WI38 (cell line): ENCODE results near the gene MIPEP.

Experiments used
- H3K4me3 ChIP-seq: 2 replicates; pipeline ENCODE4 v1.5.1; 2011; ENCODE audit warnings: low read depth, mild to moderate bottlenecking, control low read depth, low read length
- TF ChIP-seq, protein P1 (sequence below): IDR thresholded peaks from 2 replicates; pipeline ENCODE4 v1.5.1; 2012; ENCODE audit warnings: low read depth, mild to moderate bottlenecking, control low read depth, low read length

The MIPEP gene

DNA sequence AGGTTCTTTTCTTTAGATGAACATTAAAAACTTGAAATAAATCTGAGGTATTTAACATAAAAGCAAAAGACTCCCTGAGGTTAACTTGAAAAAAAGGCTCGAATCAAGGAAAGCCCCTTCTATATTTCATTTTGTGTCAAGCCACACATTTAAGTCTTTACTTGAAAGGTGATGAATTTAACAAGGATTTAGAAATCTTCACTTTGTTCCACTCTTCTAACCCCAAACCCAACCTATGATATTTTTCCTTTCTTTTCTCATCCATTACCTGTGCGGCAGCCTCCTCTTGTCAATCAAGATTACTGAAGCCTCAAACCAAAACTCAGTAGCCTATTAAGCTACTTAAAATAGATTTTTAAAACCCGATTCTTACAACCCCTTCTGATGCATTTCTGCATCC, 33.8 kb downstream of the MIPEP start:
- H3K4me3 ChIP-seq = no peak overlapping the region
- TF ChIP-seq, protein P1, sequence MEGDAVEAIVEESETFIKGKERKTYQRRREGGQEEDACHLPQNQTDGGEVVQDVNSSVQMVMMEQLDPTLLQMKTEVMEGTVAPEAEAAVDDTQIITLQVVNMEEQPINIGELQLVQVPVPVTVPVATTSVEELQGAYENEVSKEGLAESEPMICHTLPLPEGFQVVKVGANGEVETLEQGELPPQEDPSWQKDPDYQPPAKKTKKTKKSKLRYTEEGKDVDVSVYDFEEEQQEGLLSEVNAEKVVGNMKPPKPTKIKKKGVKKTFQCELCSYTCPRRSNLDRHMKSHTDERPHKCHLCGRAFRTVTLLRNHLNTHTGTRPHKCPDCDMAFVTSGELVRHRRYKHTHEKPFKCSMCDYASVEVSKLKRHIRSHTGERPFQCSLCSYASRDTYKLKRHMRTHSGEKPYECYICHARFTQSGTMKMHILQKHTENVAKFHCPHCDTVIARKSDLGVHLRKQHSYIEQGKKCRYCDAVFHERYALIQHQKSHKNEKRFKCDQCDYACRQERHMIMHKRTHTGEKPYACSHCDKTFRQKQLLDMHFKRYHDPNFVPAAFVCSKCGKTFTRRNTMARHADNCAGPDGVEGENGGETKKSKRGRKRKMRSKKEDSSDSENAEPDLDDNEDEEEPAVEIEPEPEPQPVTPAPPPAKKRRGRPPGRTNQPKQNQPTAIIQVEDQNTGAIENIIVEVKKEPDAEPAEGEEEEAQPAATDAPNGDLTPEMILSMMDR = no peak

DNA sequence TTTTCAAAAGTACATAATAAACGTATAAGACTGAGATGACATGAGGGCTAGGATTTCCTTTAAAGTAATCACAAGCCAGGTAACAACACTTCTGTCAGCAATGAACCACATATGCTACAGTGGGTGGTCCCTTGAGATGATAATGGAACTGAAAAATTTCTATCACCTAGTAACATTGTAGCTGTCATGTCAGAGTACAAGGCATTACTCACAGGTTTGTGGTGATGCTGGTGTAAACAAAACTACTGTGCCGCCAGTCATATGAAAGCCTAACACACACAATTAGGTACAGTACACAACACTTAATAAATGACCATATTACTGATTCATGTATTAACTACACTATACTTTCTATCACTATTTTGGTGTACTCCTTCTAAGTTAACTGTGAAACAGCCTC, 36.8 kb downstream of the MIPEP start:
- no peak overlapping the region for H3K4me3 ChIP-seq
- TF ChIP-seq, protein P1 = no peak

DNA sequence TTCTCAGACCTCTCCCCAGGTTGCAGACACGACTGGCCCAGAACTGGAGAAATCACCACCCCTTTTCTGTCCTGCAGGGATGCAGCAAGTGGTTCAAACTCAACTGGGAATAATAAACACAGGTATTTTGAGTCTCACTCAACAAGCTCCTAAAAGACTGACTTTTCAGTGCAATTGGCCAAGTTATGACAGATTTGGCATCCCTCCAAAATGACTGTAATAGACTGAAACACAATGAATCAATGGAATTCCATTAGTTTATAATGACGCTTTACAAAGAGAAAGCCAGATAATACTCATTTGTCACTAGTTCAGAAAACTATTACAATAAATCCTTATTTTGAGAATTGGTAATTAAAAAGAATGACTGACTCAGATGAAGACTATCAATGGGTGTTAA, 38.1 kb downstream of the MIPEP start:
- TF ChIP-seq, protein P1 = no peak
- H3K4me3 ChIP-seq = no peak overlapping the region

DNA sequence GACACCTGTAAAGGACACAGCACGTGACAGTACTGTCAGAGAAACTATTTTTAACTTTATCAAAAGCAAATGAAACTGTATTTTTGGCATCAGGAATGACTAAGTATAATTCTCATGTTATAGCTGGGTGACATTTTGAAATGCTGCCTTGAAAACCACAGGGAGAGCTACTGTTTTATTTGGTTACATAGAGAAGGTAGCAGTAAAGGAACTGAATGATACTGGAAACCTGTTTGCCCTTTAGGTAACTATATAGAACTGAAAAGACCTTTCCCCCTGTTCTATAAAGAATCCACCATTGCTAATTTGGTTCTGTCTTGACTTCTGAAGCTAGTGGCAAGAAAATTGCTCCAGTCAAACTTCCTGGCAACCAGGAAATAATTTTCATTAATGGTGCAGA, 39.1 kb downstream of the MIPEP start:
- TF ChIP-seq, protein P1 = no peak
- H3K4me3 ChIP-seq = no peak overlapping the region

GRCh38 chr13:23849670-23850069, 39.5 kb downstream of the MIPEP start:
- TF ChIP-seq, protein P1 = no peak
- no peak overlapping the region for H3K4me3 ChIP-seq

DNA sequence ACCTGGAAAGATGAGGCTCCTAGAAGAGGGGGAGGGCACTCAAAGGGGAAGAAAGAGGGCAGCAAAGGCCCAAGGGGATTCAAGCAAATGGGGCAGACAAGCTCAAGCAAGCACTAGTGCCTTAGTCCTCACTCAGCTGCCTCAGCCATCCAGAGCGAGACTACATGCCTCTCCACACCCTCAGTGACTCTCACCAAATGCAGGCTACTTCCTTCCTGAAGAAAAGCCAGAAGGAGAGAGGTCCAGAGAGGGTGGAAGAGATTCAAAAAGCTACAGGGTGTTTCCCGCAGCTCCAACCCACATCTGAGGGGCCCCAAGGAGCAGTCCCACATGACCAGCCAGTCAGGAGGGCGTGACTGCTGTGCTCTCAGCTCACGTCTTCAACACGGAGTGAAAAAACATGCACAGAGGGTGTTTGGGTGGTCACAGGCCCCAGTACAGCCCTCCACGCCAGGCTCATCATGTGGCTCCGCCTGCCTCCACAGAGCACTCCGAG, 40.5 kb downstream of the MIPEP start:
- TF ChIP-seq, protein P1 = no peak
- H3K4me3 ChIP-seq = no peak overlapping the region

DNA sequence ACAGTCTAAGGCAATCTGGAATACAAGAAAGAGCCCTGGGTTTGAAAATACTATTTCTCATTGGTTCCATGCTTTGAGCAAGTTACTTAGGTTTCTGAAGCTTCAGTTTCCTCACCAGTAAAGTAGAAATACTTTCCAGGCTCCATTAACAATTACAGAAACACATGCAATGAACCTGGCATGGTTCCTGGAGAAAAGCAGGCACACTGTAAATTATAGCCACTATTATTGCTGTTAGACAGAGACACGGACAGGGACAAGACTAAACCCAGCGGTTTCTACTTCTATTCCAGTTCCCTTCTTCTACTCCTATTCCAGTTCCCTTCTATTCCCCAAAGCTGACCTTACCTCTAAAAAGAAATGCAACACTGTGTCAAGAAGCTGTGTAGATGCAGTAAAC, 41.2 kb downstream of the MIPEP start:
- H3K4me3 ChIP-seq = no peak overlapping the region
- TF ChIP-seq, protein P1 = no peak
